ENCODE data around the gene METRNL. TPM values are rescaled to one million over a fixed set of nuclear protein-coding genes. Genes with fewer than 3 reads are reported as not detected.

METRNL gene
- total RNA-seq, 4 donors from 2014 or later = 25.0 to 44.4 (median 35.8) TPM

- no peak for TF ChIP-seq CTCF (IDR thresholded peaks at IDR 0.05)
- no peak for TF ChIP-seq POLR2A (IDR thresholded peaks at IDR 0.05)
- Histone ChIP-seq H3K4me1 (peaks cover 0 to 22% of the 10 kb centered on the region in 2 donors), H3K36me3 (no peaks in the 10 kb centered on the region), H3K27ac (peak overlapping the region in 1 of 2 donors; percentile 33), H3K9me3 (no peaks in the 10 kb centered on the region), H3K27me3 (no peaks in the 10 kb centered on the region), H3K4me3 (no peak overlapping the region)
- DNase-seq = no peak
- intact Hi-C loops (cut with DNase I; ENCODE audit: low total_unique reads) = no loop called here
Observed at GRCh38 chr17:83105512-83105911, 26.1 kb downstream of the METRNL start.

GRCh38 chr17:83106056-83106588 lies 26.7 kb downstream of the METRNL start:
- Histone ChIP-seq H3K4me1 (peaks cover 0 to 19% of the 10 kb centered on the region in 2 donors), H3K9me3 (no peaks in the 10 kb centered on the region), H3K36me3 (no peaks in the 10 kb centered on the region), H3K27me3 (no peaks in the 10 kb centered on the region), H3K4me3 (no peak overlapping the region), H3K27ac (peak overlapping the region in 1 of 2 donors; percentile 33)
- no peak for DNase-seq
- intact Hi-C loops (cut with DNase I; ENCODE audit: low total_unique reads) = no loop called here
- no peak for TF ChIP-seq POLR2A (IDR thresholded peaks at IDR 0.05)
- TF ChIP-seq CTCF (IDR thresholded peaks at IDR 0.05) = no peak

GRCh38 chr17:83106913-83107655 lies 27.7 kb downstream of the METRNL start:
- H3K27me3 ChIP-seq = no peaks in the 10 kb centered on the region
- peaks cover 0 to 12% of the 10 kb centered on the region in 2 donors for H3K4me1 ChIP-seq
- H3K36me3 ChIP-seq = no peaks in the 10 kb centered on the region
- no peak overlapping the region for H3K27ac ChIP-seq
- TF ChIP-seq CTCF (IDR thresholded peaks at IDR 0.05) (no peak), POLR2A (IDR thresholded peaks at IDR 0.05) (no peak)
- intact Hi-C loops (cut with DNase I; ENCODE audit: low total_unique reads) = no loop called here
- no peak overlapping the region for H3K4me3 ChIP-seq
- no peak for DNase-seq
- no peaks in the 10 kb centered on the region for H3K9me3 ChIP-seq

DNA sequence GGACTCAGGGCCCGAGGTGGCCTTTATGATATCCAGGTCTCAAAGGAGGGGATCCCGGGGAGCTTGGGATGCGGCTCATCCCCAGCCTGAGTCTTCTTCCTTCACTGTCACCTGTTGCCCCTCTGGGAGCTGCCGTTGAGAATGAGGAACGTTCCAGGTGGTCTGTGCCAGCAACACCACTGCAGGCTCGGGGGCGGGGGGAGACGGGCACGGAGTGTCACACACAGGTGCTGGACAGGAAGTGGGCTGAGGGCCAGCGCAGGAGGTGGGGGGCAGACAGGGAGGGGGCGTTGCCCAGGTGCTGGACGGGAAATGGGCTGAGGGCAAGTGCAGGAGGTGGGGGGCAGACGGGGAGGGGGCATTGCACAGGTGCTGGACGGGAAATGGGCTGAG lies 28.2 kb downstream of the METRNL start:
- no peaks in the 10 kb centered on the region for H3K27me3 ChIP-seq

More for the DNA sequence above, 28.2 kb downstream of the METRNL start:
- Histone ChIP-seq H3K4me3 (no peak overlapping the region), H3K4me1 (peaks cover 0 to 12% of the 10 kb centered on the region in 2 donors), H3K27ac (no peak overlapping the region), H3K9me3 (no peaks in the 10 kb centered on the region), H3K36me3 (no peaks in the 10 kb centered on the region)
- TF ChIP-seq CTCF (IDR thresholded peaks at IDR 0.05) (no peak), POLR2A (IDR thresholded peaks at IDR 0.05) (no peak)
- intact Hi-C loops (cut with DNase I; ENCODE audit: low total_unique reads) = no loop called here
- DNase-seq = no peak

Data from uterus (tissue), 4 donors.